Measurements from ENCODE around the gene TSPAN14.

The TSPAN14 gene

DNA sequence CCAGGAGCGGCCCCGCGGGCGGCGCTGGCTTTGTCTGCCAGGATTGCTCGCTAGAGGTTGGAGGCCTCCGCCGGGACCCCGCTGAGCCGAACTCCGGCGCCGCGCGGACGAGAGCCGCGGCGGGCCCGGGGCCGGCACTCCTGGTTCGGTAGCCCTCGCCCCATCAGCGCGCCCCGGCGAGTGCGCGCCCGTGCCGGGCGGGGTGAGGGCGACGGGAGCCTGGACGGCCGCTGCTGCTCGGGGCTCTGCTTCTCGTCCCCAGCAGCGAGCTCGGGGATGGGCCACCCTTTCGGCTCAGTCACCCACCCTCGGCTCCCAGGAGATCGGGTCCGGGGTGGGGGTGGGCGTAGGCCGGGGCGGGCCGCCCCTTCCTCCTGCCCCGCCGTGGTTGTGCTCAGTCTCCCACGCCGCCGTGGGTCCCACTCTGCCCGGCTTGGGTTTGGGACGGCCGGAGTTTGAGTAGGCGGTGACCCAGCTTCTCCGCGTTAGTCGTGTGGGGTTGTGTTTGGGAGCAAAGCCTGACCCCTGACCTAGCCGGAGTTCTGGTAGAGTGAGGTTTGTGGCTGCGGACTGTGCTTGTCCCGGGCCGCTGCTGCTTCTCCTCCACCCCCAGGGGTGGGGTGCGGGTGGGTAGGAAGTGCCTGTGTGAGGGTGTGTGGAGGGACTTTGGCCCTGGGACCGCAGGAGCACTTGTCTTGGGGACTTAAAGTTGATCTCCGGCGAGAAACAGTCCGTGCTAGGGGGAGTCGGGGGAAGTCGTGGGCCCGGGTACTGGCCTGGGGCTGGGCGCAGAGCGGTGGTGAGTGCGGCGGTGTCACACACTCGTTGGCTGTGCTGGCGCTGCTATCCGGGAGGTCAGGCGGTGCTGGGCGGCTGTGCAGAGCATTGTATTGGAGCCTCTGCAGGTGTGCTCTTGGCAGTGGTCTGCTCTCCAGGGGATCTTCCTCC, 677 bp downstream of the TSPAN14 start:
- peak; percentile 66 for DNase-seq (ENCODE audit: low read depth, low spot score)

GRCh38 chr10:80455461-80456349, 1.6 kb downstream of the TSPAN14 start:
- no peak for DNase-seq (ENCODE audit: low read depth, low spot score)

DNA sequence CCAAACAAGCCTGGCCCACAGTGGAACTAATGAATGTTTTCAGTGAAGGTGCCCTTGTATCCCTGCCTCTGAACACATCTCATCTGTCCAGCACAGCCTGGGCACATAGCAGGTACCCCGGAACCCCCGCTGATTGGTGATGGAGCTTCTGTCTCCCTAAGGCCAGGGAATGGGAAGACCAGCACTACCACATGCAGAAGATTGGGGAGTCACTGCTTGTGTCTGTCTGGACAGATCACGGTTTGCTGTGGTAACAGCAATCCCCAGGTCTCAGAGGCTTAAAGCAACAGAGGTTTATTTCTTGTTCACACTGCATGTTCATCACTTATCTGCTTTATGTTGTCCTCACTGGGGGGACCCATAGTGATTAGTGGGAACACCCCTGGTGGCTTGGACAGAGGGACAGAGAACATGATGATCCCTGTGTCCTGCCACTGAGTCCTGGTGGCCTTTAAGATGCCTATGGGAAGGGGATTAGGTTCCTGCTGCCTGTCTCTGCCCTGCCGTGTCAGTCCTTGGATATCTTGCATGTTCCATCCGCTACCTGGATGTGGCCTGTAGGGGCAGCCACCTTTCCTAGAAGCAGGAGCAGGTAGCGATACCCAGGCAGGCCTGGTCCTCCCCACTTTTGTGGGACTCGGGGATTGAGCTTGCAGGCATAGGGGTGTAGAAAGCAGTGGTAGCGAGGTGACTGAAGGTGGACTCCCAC, 3.6 kb downstream of the TSPAN14 start:
- DNase-seq (ENCODE audit: low read depth, low spot score) = no peak

DNA sequence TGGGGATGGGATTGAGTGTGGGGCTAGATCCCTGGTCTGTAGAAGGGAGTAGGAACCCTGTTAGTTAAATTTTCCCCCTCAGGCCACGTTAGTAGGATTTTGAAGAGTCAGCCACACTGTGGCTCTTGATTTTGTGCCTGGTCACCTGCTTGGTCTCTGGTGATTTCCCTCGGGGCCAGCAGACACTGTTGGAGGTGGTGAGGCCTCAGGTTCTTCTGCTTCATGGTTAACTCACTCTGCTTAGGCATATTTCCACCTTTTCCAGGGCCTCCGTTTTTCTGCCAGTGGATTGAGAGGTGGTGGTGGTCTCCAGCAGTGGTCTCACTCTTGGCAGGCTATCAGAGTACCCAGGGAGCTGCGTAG, 4.1 kb downstream of the TSPAN14 start:
- no peak for DNase-seq (ENCODE audit: low read depth, low spot score)

- DNase-seq (ENCODE audit: low read depth, low spot score) = no peak
These were observed 4.5 kb downstream of the TSPAN14 start for GRCh38 chr10:80458638-80459037.

GRCh38 chr10:80459047-80459865, 5.1 kb downstream of the TSPAN14 start:
- DNase-seq (ENCODE audit: low read depth, low spot score) = peak; percentile 56

- peak; percentile 69 for DNase-seq (ENCODE audit: low read depth, low spot score)
These were observed 6.5 kb downstream of the TSPAN14 start for GRCh38 chr10:80460399-80461207.

DNA sequence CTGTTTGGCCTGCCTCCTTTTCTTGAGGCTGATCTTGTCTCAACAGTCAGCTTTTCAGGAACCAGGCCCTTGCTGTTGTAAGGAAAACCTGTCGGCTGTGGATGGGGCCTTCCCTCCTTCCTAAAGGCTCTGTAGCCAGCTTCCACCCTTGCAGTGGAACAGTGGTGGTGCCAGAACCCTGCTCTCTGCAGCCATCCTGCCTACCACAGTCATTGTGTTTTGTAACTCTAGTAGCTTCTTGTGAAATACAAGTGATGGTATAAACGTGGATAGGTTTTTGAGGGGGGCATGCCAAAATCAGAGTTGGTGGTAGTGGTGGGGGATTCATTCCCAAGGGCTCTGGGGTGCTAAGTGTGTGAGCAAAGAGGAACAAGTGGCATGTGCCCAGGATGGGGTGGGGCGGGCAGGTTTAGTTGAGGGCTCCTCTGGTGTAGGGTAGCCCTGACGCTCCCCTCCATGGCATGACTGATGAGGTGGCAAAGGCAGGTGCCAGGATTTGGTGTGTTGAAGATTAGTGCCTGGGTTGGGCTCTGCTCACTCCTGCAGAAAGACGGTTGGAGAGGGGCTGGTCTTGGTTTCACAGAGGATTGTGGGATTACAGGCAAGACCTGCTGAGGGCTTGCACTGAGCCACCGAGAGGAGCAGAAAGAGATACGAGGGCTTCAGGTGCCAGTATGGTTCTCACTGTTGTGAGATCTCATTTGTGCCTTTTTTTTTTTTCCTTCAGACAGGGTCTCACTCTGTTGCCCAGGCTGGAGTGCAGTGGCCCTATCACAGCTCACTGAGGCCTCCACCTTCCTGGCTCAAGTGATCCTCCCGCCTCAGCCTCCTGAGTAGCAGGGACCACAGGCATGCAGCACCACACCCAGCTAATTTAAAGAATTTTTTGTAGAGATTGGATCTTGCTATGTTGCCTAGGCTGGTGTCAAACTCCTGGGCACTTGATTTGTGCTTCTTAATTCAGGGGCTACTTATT, 7.4 kb downstream of the TSPAN14 start:
- DNase-seq (ENCODE audit: low read depth, low spot score) = no peak

DNA sequence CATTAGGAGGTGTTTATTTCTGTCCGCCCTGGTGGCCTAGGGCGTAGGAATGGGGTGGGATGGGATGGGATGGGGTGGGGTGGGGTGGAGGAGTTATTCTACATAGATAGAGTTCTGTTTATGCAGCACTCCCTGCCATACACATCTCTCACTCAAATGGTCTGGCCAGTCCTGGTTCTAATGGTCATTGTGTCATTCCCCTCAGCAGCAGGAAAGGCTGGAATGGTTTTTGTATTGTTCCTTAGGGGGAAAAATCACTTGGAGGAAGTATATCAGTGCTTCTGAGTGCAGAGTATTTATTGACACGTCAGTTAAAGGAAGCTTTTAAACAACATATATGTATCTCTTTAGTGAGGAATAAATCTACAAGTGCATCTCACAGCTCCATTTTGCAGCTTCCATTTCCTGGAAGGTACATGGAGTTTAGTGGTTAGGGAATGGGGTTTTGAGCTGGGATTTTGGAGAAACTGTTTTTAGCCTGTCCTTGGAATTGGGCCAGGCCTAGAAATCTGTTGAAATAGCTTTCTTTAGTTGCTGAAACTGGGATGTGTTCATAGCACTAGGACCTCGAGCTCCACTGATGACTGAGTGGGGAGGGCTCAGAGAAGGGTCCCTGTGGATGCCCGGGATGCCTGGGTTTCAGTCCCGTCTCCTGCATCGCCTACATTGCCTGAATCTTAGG, 8.3 kb downstream of the TSPAN14 start:
- no peak for DNase-seq (ENCODE audit: low read depth, low spot score)

- peak; percentile 54 for DNase-seq (ENCODE audit: low read depth, low spot score)
These were observed 9.1 kb downstream of the TSPAN14 start for GRCh38 chr10:80462981-80463741.

- no peak for DNase-seq (ENCODE audit: low read depth, low spot score)
These were observed 9.8 kb downstream of the TSPAN14 start for GRCh38 chr10:80463868-80464267.

DNA sequence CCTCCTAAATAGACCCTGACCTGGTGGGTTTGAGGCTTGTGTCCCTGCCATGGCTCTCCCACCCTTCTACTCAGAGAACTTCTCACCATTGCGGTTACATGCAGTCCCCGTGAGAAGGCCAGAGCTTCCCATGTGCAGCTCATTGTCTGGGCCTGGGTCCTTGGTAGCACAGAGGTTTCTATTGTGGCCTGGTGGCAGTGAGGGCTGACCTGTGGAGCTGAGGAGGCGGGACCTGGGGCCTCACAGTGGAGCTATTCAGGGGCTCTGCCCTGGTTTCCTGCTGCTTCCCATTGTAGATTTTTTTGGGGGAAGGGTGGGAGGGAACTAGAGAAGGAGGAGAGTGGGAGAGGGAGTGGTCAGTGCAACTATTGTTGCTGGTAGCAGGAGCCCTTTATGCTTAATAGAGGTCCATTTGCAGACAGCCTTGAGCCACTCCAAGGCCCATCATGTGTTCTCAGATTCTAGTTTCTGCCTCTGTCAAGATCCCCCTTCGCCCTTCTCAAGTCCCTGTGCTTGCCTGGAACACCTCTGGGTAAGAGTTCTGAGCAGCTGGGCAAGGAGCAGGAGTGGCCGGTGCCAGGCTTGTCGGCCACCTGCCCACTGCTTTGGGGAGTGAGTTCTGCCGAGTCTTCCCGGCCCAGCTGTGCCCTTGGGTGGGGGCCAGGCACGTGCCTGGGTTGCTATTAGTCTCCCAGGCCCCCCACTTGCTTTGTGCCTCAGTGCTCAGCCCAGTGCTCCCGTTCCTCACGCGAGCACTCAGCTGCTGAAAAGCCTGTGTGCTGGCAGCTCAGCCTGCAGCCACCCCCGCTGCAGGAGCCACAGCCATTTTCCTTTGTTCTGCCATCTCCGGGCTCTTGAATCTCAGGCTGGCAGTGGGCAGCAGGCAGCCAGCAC, 10.7 kb downstream of the TSPAN14 start:
- peak; percentile 70 for DNase-seq (ENCODE audit: low read depth, low spot score)

DNA sequence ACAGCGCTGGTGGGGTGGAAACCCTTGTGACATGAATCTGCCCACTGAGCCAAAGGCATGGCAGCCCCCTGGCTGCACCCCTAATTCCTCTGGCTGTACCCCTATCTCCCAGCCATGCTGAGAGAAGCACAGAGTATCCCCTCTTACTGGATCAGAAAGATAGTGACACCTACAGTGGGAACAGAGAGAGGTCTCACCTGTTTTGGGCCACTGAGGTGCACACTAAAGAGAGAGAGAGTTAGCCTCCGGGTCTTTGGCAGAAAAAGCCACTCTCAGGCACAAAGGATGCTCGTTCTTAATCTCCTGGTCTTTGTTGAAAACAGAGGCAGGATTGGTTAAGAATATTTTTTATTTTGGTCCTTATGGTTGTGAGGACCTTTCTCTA, 11.3 kb downstream of the TSPAN14 start:
- DNase-seq (ENCODE audit: low read depth, low spot score) = no peak

GRCh38 chr10:80465839-80466590, 11.9 kb downstream of the TSPAN14 start:
- no peak for DNase-seq (ENCODE audit: low read depth, low spot score)

- no peak for DNase-seq (ENCODE audit: low read depth, low spot score)
These were observed 12.7 kb downstream of the TSPAN14 start for GRCh38 chr10:80466724-80467326.
